Epithelial cell of esophagus (primary cell): Measurements from ENCODE around the gene APBA2.
"Not testable (repeated sequence)": the region's sequence is repeated elsewhere in the genome, so short reads cannot be mapped to it uniquely, and the experiment has no call there.

Experiments used
- DNase-seq: peaks from one replicate; pipeline ENCODE4 v3.0.0; 2010; ENCODE audit warnings: low read depth
- H3K4me3 ChIP-seq: 2 replicates; pipeline ENCODE4 v1.5.1; 2011; ENCODE audit warnings: mild to moderate bottlenecking, low read length, control low read depth
- TF ChIP-seq, protein P1 (sequence below): IDR thresholded peaks from 2 replicates; pipeline ENCODE4 v1.5.1; 2011; ENCODE audit warnings: low read depth, mild to moderate bottlenecking, low read length, control low read depth, inconsistent platforms; ENCODE audit not compliant: insufficient read depth; ENCODE audit errors: missing control alignments

The APBA2 gene

DNA sequence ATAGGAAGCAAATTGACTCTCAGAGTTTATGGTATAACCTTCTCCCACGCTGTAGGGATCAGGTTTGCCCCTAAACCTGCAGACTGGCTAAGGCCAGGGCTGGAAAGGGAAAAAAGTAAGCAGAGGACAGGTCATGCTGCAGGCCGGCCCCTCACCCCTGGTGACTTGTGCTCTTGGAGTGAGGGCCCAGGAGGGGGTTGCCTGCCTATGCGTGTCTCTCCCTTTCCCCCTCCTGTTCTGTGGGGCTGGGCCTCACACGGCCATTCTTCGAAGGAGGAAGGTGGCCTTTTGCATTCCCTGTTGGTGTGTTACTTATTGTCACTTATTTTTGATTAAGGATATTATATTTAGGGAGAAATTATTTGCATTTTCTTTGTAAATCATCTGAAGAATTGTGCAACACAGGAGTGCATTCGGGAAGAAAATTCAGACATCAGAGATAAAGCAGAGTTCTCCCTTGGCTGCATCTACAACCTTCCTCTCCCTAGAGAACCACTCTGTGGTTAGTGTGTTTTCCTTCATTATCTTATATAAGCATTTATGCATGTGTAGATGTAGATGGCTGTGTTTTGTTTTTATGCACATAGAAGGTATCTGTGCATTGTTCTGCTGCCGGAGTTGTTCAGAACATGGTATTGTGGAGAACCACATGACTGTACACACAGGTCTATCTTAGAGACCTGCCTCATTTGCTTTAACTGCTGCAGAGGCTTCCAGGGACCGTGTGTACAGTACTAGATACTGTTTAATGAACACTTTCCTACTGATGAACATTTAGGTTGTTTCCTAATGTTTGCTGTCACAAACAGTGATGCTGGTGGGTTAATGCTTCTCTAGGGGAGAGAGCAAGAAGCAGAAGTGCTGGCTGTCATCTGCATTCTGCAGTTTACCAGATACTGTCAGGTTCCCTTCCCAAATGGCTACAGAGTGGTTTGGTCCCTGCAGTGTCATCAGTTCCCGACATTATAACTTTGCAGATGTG, 133.5 kb downstream of the APBA2 start:
- DNase-seq, result no peak
- no peak overlapping the region for H3K4me3 ChIP-seq
- TF ChIP-seq, protein P1, sequence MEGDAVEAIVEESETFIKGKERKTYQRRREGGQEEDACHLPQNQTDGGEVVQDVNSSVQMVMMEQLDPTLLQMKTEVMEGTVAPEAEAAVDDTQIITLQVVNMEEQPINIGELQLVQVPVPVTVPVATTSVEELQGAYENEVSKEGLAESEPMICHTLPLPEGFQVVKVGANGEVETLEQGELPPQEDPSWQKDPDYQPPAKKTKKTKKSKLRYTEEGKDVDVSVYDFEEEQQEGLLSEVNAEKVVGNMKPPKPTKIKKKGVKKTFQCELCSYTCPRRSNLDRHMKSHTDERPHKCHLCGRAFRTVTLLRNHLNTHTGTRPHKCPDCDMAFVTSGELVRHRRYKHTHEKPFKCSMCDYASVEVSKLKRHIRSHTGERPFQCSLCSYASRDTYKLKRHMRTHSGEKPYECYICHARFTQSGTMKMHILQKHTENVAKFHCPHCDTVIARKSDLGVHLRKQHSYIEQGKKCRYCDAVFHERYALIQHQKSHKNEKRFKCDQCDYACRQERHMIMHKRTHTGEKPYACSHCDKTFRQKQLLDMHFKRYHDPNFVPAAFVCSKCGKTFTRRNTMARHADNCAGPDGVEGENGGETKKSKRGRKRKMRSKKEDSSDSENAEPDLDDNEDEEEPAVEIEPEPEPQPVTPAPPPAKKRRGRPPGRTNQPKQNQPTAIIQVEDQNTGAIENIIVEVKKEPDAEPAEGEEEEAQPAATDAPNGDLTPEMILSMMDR, result no peak

DNA sequence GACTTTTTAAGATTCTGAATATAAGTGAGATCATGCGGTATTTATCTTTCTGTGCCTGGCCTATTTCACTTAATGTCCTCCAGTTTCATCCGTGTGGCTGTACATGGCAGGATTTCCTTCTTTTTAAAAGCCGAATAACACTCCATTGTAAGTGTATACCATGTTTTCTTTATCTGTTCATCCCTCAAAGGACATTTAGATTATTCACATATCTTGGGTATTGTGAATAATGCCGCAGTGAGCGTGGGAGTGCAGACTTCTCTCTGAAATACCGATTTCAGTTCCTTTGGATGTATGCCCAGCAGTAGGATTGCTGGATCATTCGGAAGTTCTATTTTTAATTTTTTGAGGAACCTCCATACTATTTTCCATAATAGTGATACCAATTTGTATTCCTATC, 136.1 kb downstream of the APBA2 start:
- TF ChIP-seq, protein P1, result no peak
- DNase-seq, result no peak
- no peak overlapping the region for H3K4me3 ChIP-seq

DNA sequence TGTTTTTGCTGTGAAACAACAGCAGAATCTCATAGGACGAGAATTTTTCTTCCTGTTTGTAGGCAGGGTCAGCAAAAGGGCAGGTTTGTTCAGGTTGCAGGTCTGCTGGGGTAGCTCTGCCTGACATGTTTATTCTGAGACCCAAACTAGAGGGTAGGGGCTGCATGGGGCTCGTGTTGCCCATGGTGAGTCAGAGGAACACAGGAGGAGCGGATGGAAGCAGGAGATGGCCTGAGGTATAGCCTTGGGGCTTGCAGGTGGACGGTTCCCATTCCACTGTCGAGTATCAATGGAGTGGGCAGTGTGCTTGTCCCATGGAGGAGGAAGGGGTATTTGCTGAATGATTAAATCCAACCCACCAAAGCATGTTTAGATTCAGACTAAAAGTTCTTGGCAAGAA, 138.9 kb downstream of the APBA2 start:
- TF ChIP-seq, protein P1, result no peak
- no peak overlapping the region for H3K4me3 ChIP-seq
- no peak for DNase-seq

DNA sequence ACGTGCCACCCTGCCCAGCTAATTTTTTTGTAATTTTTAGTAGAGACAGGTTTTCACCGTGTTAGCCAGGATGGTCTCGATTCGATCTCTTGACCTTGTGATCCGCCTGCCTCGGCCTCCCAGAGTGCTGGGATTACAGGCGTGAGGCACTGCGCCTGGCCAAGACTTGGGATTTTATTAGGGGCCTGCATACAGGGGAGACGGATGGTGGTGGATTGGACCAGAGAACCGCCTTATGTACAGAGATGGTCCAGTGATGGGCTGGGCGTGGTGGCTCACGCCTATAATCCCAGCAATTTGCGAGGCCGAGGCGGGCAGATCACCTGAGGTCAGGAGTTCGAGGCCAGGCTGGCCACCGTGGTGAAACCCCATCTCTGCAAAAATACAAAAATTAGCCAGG, 139.6 kb downstream of the APBA2 start:
- DNase-seq, H3K4me3 ChIP-seq: not testable (repeated sequence)

DNA sequence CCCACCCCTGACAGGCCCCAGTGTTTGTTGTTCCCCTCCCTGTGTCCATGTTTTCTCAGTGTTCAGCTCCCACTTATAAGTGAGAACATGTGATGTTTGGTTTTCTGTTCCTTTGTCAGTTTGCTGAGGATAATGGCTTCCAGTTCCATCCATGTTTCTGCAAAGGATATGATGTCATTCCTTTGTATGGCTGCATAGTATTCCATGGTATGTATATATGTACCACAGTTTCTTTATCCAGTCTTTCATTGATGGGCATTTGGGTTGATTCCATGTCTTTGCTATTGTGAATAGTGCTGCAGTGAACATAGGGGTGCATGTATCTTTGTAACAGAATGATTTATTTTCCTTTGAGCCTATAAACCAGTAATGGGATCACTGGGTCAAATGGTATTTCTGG, 142.4 kb downstream of the APBA2 start:
- H3K4me3 ChIP-seq, DNase-seq: not testable (repeated sequence)

DNA sequence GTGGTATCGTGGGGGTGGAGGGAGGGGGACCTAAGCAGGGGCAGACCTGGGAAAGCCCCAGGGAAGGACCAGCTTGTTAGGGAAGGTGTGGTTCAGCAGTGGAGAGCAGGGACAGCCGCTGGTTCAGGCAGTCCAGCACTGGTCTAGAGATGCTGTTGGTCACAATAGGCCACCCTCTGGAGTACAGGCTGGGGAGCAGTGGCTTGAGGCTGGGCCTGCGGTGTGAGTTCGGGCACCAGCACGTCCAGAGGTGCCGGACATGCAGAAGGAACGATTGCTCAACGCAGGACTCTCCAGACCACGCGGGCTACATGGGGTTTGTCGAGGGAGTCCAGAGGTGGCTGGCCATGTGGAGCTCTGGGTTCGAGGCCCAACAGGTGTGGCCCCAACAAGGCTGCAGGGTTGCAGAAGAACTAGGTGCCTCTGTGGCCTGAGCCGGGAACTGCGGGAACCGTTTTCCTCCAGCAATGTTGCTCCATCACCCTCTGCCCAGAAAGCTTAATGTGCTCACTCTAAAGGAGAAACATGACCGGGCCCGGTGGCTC, 143.9 kb downstream of the APBA2 start:
- no peak for DNase-seq
- H3K4me3 ChIP-seq, result no peak overlapping the region
- TF ChIP-seq, protein P1, result no peak

DNA sequence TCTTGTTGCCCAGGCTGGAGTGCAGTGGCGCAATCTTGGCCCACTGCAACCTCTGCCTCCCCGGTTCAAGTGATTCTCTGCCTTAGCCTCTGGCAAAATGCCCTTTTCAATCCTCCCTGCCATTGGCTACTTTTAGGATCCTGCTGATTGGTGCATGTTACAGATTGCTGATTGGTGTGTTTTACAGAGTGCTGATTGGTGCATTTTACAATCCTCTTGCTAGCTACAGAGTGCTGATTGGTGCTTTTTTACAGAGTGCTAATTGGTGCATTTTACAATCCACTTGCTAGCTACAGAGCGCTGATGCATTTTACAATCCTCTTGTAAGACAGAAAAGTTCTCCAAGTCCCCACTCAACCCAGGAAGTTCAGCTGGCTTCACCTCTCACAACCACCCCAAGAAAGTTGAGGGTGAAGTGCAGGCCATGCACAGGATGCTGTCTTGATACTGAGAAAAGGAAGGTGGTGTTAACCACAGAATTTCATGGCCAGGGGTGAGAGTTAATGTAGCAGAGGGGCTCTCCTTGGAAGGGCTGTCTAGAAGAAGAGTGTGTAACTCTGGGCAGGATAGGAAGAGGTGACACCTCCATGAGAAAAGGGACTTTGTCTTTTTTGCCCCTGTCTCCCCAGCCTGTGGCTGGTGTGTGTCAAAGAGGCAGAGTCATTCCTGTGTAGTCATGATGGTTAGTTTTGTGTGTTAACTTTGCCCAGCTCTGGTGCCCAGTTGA, 145.9 kb downstream of the APBA2 start:
- DNase-seq, result no peak
- H3K4me3 ChIP-seq, result no peak overlapping the region
- TF ChIP-seq, protein P1, result no peak
